Measurements from ENCODE around the gene SV2B. TPM values are rescaled to one million over a fixed set of nuclear protein-coding genes. Genes with fewer than 3 reads are reported as not detected.

SV2B gene
- total and polyA plus RNA-seq, 5 experiments from 2014 or later = 0.02 to 0.08 (median 0.05) TPM; not detected in 2

DNA sequence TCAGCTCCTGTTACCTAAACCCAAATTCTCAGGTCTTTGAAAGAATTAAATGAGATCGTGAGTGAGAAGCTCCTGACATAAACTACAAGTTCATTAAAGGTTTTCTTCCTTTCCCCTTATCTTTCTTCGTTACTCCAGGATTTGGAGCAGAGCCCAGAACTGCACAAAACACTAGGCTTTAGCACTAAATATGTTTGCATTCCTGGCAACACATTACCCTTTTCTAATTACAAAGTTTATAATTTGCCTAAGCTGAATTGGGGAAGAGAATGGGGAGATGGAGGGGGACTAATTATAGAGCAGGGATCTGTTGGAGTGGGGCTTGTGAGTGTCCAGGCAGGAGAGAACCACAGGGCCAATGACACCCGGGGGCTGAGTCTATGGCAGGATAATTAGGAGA lies 109.7 kb downstream of the SV2B start:
- Mint-ChIP-seq H3K9me3 (peaks cover 0 to 8% (median 3%) of the 10 kb centered on the region in 9 donors), H3K4me1 (no peaks in the 10 kb centered on the region), H3K27me3 (peaks cover 19 to 46% (median 28%) of the 10 kb centered on the region in 5 donors), H3K27ac (no peak overlapping the region), H3K4me3 (no peak overlapping the region), H3K36me3 (peaks cover 0 to 7% (median 0%) of the 10 kb centered on the region in 3 donors)
- POLR2A ChIA-PET = no interaction called here
- ATAC-seq (no peak), DNase-seq (no peak)

DNA sequence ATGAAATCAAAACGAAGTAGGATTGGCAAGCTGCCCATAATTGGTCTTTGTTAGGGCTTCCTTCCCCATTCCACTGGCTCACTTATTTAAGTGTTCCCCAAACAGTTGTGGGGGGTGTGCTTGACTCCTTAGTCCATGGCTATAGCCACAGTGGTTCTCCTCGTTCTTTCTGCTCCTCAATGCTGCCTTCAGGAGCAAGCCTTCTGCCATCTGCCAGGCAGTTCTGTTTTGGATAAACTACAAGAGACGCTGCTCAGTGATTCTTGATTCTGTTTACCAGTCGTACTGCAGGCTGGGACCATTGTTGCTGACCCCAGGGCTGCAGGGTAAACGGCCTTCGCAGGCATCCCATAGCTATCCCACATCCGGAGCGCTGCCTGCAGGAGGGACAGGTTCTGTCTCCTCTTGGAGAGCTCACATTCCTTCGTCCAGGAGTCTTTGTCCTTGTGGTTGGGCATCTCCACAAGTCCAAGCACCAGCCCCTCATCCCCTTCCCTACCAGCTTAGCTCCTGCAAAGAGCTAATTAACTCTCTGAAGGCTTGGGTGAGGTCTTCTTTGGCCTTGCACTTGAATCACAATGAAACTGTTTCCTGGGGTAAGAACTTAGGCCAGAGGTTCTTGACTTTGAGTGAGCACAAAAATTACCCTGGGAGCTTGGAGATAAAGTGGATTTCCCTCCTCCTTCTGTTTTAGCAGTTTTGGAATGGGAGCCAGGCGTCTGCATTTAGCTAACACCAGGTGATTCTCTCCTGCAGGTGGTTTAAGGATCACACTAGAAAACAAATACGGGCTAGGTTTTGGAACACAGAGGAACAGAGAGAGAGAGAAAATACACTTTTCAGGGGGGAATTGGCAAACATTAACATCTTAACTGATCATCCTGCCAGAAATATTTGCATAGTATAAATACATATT lies 114.9 kb downstream of the SV2B start:
- Mint-ChIP-seq H3K4me1 (no peaks in the 10 kb centered on the region), H3K4me3 (no peak overlapping the region), H3K27me3 (peaks cover 17 to 36% (median 24%) of the 10 kb centered on the region in 5 donors), H3K9me3 (peaks cover 0 to 8% (median 3%) of the 10 kb centered on the region in 9 donors), H3K36me3 (peaks cover 0 to 7% (median 0%) of the 10 kb centered on the region in 3 donors), H3K27ac (no peak overlapping the region)
- POLR2A ChIA-PET = no interaction called here
- ATAC-seq (no peak), DNase-seq (no peak)

DNA sequence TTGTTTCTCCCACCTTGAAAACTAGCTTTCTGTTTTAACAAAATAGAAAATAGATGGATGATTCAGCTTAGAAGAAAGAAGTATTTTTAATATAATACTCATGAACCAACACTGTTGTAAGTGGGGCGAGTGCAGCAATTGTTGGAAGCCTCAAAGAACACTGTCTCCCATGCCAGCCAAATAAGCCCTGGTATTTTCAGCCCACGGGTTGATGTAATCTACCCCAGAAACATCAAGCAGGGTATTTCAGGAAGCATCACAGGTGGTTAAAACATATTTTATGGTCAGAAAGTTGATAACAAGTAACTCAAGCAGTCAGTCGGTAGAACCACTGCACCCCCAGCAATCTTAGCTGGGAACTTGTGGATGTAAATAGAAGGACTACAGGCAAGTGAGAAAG lies 115.9 kb downstream of the SV2B start:
- POLR2A ChIA-PET = interaction anchor here (0.7 kb wide), 1 partner anchor 1654 kb away, joined by 4 read pairs; no protein-coding TSS in a partner anchor
- DNase-seq (no peak), ATAC-seq (no peak)
- H3K27ac Mint-ChIP-seq = no peak overlapping the region
- peaks cover 0 to 8% (median 3%) of the 10 kb centered on the region in 9 donors for H3K9me3 Mint-ChIP-seq
- H3K4me1 Mint-ChIP-seq = no peaks in the 10 kb centered on the region
- peaks cover 0 to 7% (median 0%) of the 10 kb centered on the region in 3 donors for H3K36me3 Mint-ChIP-seq
- peaks cover 14 to 25% (median 16%) of the 10 kb centered on the region in 5 donors for H3K27me3 Mint-ChIP-seq
- no peak overlapping the region for H3K4me3 Mint-ChIP-seq

DNA sequence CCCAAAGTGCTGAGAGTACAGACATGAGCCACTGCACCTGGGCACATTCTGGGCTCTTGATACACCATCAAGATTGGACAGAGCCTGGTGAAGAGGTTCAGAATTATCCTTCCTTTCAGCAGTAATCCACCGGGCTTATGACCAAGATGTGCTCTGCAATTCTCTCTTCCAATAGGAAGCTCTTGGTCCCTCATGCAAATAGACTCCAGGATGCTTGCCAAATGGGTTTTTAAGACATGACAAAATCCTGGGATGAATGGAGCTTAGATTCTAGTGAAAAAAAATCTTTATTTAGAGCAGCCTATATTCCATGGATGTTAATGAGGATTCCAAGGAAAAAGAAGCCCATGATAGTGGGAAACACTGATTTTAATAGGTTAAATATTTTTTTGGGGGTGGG lies 119.1 kb downstream of the SV2B start:
- DNase-seq (no peak), ATAC-seq (no peak)
- no peaks in the 10 kb centered on the region for H3K4me1 Mint-ChIP-seq
- no peak overlapping the region for H3K4me3 Mint-ChIP-seq
- peaks cover 0 to 3% (median 0%) of the 10 kb centered on the region in 3 donors for H3K36me3 Mint-ChIP-seq
- peaks cover 20 to 36% (median 24%) of the 10 kb centered on the region in 5 donors for H3K27me3 Mint-ChIP-seq
- peaks cover 0 to 3% (median 0%) of the 10 kb centered on the region in 9 donors for H3K9me3 Mint-ChIP-seq
- POLR2A ChIA-PET = no interaction called here
- no peak overlapping the region for H3K27ac Mint-ChIP-seq

- POLR2A ChIA-PET = no interaction called here
- no peaks in the 10 kb centered on the region for H3K36me3 Mint-ChIP-seq
- no peak overlapping the region for H3K4me3 Mint-ChIP-seq
- ATAC-seq (no peak), DNase-seq (no peak)
- peaks cover 26 to 63% (median 42%) of the 10 kb centered on the region in 5 donors for H3K27me3 Mint-ChIP-seq
- no peaks in the 10 kb centered on the region for H3K9me3 Mint-ChIP-seq
- H3K27ac Mint-ChIP-seq = peak overlapping the region in 1 of 10 donors; percentile 5
- H3K4me1 Mint-ChIP-seq = peaks cover 0 to 2% (median 0%) of the 10 kb centered on the region in 4 donors
Measured at GRCh38 chr15:91222052-91222451, 122.0 kb downstream of the SV2B start.

- H3K9me3 Mint-ChIP-seq = no peaks in the 10 kb centered on the region
- H3K4me3 Mint-ChIP-seq = no peak overlapping the region
- ATAC-seq (no peak), DNase-seq (no peak)
- H3K4me1 Mint-ChIP-seq = peaks cover 0 to 2% (median 0%) of the 10 kb centered on the region in 4 donors
- no peaks in the 10 kb centered on the region for H3K36me3 Mint-ChIP-seq
- peaks cover 27 to 65% (median 42%) of the 10 kb centered on the region in 5 donors for H3K27me3 Mint-ChIP-seq
- POLR2A ChIA-PET = no interaction called here
- H3K27ac Mint-ChIP-seq = no peak overlapping the region
Measured at GRCh38 chr15:91223863-91224262, 123.8 kb downstream of the SV2B start.

DNA sequence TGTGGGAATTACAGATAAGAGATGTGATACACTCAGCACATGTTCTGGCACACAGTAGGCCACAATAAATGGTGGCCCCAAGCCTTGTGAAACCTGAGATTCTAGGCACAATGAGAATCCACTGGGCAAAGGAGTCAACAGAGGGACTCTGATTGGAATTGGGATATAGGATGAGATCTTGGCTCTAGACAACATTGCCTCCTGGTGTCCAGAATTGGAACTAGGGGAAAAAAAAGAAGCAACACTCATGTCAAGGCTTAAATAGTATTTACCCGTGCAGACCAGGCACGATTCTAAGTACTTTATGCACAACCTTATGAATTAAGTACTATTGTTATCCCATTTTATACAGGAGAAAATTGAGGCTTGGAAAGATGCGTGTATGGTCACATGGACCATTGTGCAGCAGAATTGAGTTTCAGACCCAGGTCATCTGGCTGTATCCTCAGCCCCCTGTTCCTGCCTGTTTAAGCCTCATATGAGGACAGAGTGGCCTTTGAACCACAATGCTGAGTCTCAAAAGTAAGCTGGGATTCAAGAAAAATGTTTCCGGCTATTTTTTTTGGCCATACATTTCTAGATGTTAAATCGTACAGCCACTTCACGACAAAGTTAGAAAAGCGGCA lies 124.8 kb downstream of the SV2B start:
- H3K27ac Mint-ChIP-seq = no peak overlapping the region
- DNase-seq (no peak), ATAC-seq (no peak)
- H3K4me3 Mint-ChIP-seq = no peak overlapping the region
- H3K36me3 Mint-ChIP-seq = no peaks in the 10 kb centered on the region
- peaks cover 0 to 4% (median 0%) of the 10 kb centered on the region in 9 donors for H3K9me3 Mint-ChIP-seq
- POLR2A ChIA-PET = no interaction called here
- peaks cover 0 to 2% (median 0%) of the 10 kb centered on the region in 4 donors for H3K4me1 Mint-ChIP-seq
- peaks cover 32 to 60% (median 39%) of the 10 kb centered on the region in 5 donors for H3K27me3 Mint-ChIP-seq

- peaks cover 0 to 2% (median 0%) of the 10 kb centered on the region in 4 donors for H3K4me1 Mint-ChIP-seq
- DNase-seq (no peak), ATAC-seq (no peak)
- H3K9me3 Mint-ChIP-seq = peaks cover 0 to 4% (median 0%) of the 10 kb centered on the region in 9 donors
- no peaks in the 10 kb centered on the region for H3K36me3 Mint-ChIP-seq
- no peak overlapping the region for H3K27ac Mint-ChIP-seq
- POLR2A ChIA-PET = no interaction called here
- no peak overlapping the region for H3K4me3 Mint-ChIP-seq
- H3K27me3 Mint-ChIP-seq = peaks cover 32 to 66% (median 43%) of the 10 kb centered on the region in 5 donors
Measured at GRCh38 chr15:91225741-91226140, 125.7 kb downstream of the SV2B start.

DNA sequence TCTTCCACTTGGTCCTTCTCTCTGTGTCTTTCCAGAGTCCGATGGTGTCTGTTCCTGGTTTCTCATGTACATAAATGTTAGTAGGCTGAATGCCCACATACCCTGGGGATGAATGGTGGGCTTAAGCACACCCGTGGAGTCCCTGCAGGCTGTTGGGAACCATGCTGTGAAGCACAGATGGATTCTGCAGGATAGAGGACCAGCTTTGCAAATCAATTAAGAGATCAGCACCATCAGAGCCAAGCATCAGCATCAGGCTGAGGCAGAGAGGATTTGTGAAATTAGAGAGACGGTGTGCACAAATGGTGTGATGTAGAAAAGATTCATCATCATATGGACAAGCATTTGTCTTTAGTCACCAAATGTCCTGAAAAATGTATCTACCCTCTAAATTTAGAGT lies 127.1 kb downstream of the SV2B start:
- POLR2A ChIA-PET = no interaction called here
- DNase-seq (no peak), ATAC-seq (no peak)
- peaks cover 0 to 2% (median 0%) of the 10 kb centered on the region in 4 donors for H3K4me1 Mint-ChIP-seq
- H3K36me3 Mint-ChIP-seq = no peaks in the 10 kb centered on the region
- H3K27ac Mint-ChIP-seq = no peak overlapping the region
- no peak overlapping the region for H3K4me3 Mint-ChIP-seq
- peaks cover 26 to 71% (median 38%) of the 10 kb centered on the region in 5 donors for H3K27me3 Mint-ChIP-seq
- peaks cover 0 to 4% (median 0%) of the 10 kb centered on the region in 9 donors for H3K9me3 Mint-ChIP-seq

GRCh38 chr15:91227766-91228165 lies 127.7 kb downstream of the SV2B start:
- POLR2A ChIA-PET = no interaction called here
- no peak overlapping the region for H3K27ac Mint-ChIP-seq
- no peak overlapping the region for H3K4me3 Mint-ChIP-seq
- H3K9me3 Mint-ChIP-seq = peaks cover 0 to 4% (median 0%) of the 10 kb centered on the region in 9 donors
- ATAC-seq (no peak), DNase-seq (no peak)
- H3K36me3 Mint-ChIP-seq = no peaks in the 10 kb centered on the region
- peaks cover 26 to 69% (median 36%) of the 10 kb centered on the region in 5 donors for H3K27me3 Mint-ChIP-seq
- peaks cover 0 to 2% (median 0%) of the 10 kb centered on the region in 4 donors for H3K4me1 Mint-ChIP-seq

DNA sequence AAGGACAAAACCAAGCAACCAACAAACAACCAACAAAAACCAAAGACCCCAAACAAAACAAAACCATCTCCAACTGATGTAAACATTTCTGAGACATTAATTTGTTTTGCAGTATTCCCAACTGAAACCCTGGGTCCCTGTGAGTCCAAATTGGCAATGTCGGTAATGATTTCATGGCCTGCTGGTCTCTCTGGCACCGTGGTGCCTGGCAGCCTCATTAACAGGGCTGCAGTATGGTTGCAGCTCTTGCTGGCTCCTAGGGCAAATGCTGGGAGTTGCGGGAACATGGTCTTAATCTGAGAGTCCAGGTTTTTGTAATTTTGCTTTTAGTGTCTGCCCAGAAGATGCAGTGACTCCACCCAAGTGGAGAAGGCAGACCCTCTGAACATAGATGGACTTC lies 128.3 kb downstream of the SV2B start:
- Mint-ChIP-seq H3K27me3 (peaks cover 27 to 69% (median 32%) of the 10 kb centered on the region in 5 donors), H3K4me1 (peaks cover 0 to 2% (median 0%) of the 10 kb centered on the region in 4 donors), H3K9me3 (peaks cover 0 to 4% (median 0%) of the 10 kb centered on the region in 9 donors), H3K27ac (no peak overlapping the region), H3K36me3 (no peaks in the 10 kb centered on the region), H3K4me3 (no peak overlapping the region)
- no peak for DNase-seq
- ATAC-seq = no peak
- POLR2A ChIA-PET = no interaction called here

- POLR2A ChIA-PET = no interaction called here
- Mint-ChIP-seq H3K27ac (no peak overlapping the region), H3K27me3 (peaks cover 25 to 65% (median 33%) of the 10 kb centered on the region in 5 donors), H3K9me3 (peaks cover 0 to 4% (median 0%) of the 10 kb centered on the region in 9 donors), H3K4me3 (no peak overlapping the region), H3K36me3 (no peaks in the 10 kb centered on the region), H3K4me1 (peaks cover 0 to 2% (median 0%) of the 10 kb centered on the region in 4 donors)
- ATAC-seq (no peak), DNase-seq (no peak)
Measured at GRCh38 chr15:91228890-91229289, 128.8 kb downstream of the SV2B start.

DNA sequence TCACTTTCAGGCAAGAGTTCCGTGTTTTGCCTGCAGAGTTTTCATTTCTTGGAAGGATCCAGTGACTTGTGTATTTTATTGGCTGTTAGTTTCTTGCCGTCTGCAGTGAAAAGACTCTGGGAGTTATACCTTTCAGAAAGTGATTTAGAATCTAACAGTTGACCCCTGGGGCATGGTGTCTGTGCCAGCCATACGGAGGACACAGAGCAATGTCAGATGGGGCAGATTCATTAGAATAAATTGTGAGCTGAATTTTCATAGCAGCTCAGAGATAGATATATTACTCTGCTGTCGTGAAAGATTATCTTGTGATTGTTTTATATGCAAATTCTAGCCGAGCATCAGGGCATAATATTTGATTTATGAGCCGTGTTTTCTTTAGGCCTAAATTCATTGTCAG lies 131.6 kb downstream of the SV2B start:
- H3K4me3 Mint-ChIP-seq = no peak overlapping the region
- H3K4me1 Mint-ChIP-seq = no peaks in the 10 kb centered on the region
- ATAC-seq (no peak), DNase-seq (no peak)
- H3K9me3 Mint-ChIP-seq = peaks cover 0 to 4% (median 0%) of the 10 kb centered on the region in 9 donors
- no peaks in the 10 kb centered on the region for H3K36me3 Mint-ChIP-seq
- peak overlapping the region in 1 of 10 donors; percentile 9 for H3K27ac Mint-ChIP-seq
- POLR2A ChIA-PET = no interaction called here
- peaks cover 18 to 53% (median 32%) of the 10 kb centered on the region in 5 donors for H3K27me3 Mint-ChIP-seq
